Adrenal gland (tissue), 12 donors: ENCODE data around the gene FADS2. TPM values are rescaled to one million over a fixed set of nuclear protein-coding genes. Genes with fewer than 3 reads are reported as not detected.

ENCODE experiments used
- DNase-seq, 7 donors: peaks; one replicate each; pipeline ENCODE4 v3.0.0-alpha.2; 2019 to 2020
- H3K27ac ChIP-seq, 5 donors: fragments of 200-600 bp; sonication (generic) in 4 of 5; 1 replicate in 3 of 5; 2 replicates in 2 of 5; pipeline versions ENCODE4 v1.5.1 to v1.8.0; 2016 to 2020; ENCODE audit warnings: mild to moderate bottlenecking in 1 of 5
- H3K27me3 ChIP-seq: fragments of 200-600 bp; 2 replicates; pipeline ENCODE4 v1.8.0; 2021
- H3K36me3 ChIP-seq, 2 donors: fragments of 200-600 bp; replicated peaks in 1 of 2; 1 replicate in 1 of 2; 2 replicates in 1 of 2; pipeline versions ENCODE4 v1.5.1 to v1.8.0; 2018 to 2022
- H3K4me1 ChIP-seq, 2 donors: fragments of 200-600 bp; replicated peaks in 1 of 2; 1 replicate in 1 of 2; 2 replicates in 1 of 2; pipeline versions ENCODE4 v1.5.1 to v1.8.0; 2018 to 2021
- H3K4me3 ChIP-seq, 4 donors: fragments of 200-600 bp; sonication (generic) in 3 of 4; one replicate each; pipeline ENCODE4 v1.5.1; 2016 to 2018
- H3K9me3 ChIP-seq, 3 donors: fragments of 200-600 bp; sonication (generic) in 1 of 3; replicated peaks in 1 of 3; 1 replicate in 2 of 3; 2 replicates in 1 of 3; pipeline versions ENCODE4 v1.5.1 to v1.8.0; 2016 to 2021
- CTCF ChIP-seq, 6 experiments: fragments of 450-650 bp in 4 of 6; fragments of 200-600 bp in 2 of 6; sonication (generic) in 1 of 6; IDR thresholded peaks; 1 replicate in 5 of 6; 2 replicates in 1 of 6; pipeline versions ENCODE4 v1.5.1 to v1.8.0; 2016 to 2021; ENCODE audit warnings: antibody characterized with exemption in 6 of 6, mild to moderate bottlenecking in 2 of 6, moderate library complexity in 1 of 6
- POLR2A ChIP-seq, 2 donors: fragments of 450-650 bp; IDR thresholded peaks; one replicate each; pipeline ENCODE4 v1.6.1; 2017; ENCODE audit warnings: antibody characterized with exemption in 2 of 2, mild to moderate bottlenecking in 2 of 2, moderate library complexity in 1 of 2
- WGBS, 4 donors: extraction: QIAGEN DNeasy Blood & Tissue Kit in 2 of 4; methylation state at CpG; one replicate each; pipeline versions ENCODE4 v1.1.5 to v1.1.7; 2013 to 2017; 5-methylcytosine and 5-hydroxymethylcytosine counted together
- intact Hi-C, 2 donors: fragments of 100-400 bp; cut with DNase I; formaldehyde crosslinking; loops; one replicate each; pipeline versions ENCODE4 v1.14.1 to v1.15.0; 2022 to 2023
- polyA plus RNA-seq, 3 donors: library from polyadenylated mRNA; stranded (reverse); fragments of 200-250 nt in 2 of 3; fragments of 350-450 nt in 1 of 3; fragmentation: Illumina TruSeq in 1 of 3; extraction: RNeasy Lipid Tissue Mini Kit (QIAGEN cat#74804) in 1 of 3; gene quantifications; one replicate each; pipeline ENCODE4 v1.2.3, GENCODE V29; 2013 to 2014
- total RNA-seq, 9 donors: library from RNA; depleted of rRNA in 4 of 9; stranded (reverse); fragments of >200 nt in 4 of 9; fragments of 120-200 nt in 1 of 9; fragmentation: NEBNext Ultra II Directional in 1 of 9; extraction: Animal tissue kit (Norgen Biotek cat#: 25700) in 1 of 9; gene quantifications; one replicate each; pipeline versions ENCODE4 v1.1.0 to v1.2.4, GENCODE V29; 2013 to 2023
- donor health status: healthy with polysubstance abuse.
- donor health status: Bipolar disorder and iron deficiency.
- donor health status: DM: yes; HTN: yes; CAD: no.
- donor health status: DM: no; HTN: no; CAD: no.
- donor health status: DM: no; HTN: no; CAD: no.
- donor health status: DM: yes; HTN: yes; CAD: no.

The FADS2 gene
- total and polyA plus RNA-seq, 12 donors, result 134 to 1,327 (median 488) TPM

DNA sequence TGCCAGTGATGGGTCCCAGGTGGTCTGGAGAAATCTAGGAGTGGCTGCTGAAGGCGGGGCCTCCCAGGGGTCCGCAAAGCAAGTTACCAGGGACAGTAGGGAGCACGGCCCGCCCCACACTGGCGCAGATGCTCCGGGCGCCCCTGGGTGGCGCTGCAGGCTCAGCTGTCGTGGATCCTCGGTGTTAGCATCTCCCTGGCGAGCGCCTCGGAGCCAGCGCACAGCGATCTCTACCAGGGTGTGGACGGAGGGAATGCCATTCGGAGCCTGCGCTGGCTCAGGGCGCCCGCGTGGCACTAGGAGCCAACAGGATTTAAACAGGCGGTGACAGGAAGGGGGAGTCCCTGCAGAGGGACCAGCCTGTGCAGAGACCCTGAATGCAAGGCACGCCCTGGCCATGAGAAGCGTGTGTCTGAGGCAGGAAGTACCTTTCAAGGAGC lies 43.1 kb downstream of the FADS2 start:
- WGBS, 4 donors, result 1 to 10% (median 4%) methylated on average over 6 to 24 of the region's 24 CpGs
- no peak overlapping the region for H3K4me3 ChIP-seq
- TF ChIP-seq POLR2A (IDR thresholded peaks at IDR 0.05) (peak in 1 of 2 donors; percentile 39), CTCF (IDR thresholded peaks at IDR 0.05) (peak; percentile 92 to 98 (median 95))
- peaks cover 6 to 7% of the 10 kb centered on the region in 2 donors for H3K4me1 ChIP-seq
- H3K36me3 ChIP-seq, result peaks cover 0 to 1% of the 10 kb centered on the region in 2 donors
- H3K9me3 ChIP-seq, result no peaks in the 10 kb centered on the region
- intact Hi-C loops, result no loop called here
- peak overlapping the region in 3 of 5 donors; percentile 26 to 52 (median 50) for H3K27ac ChIP-seq
- DNase-seq, result peak; percentile 82 to 91 (median 88)
- H3K27me3 ChIP-seq, result no peaks in the 10 kb centered on the region

- WGBS, 4 donors, result 90 to 100% (median 93%) methylated on average over 2 to 20 of the region's 20 CpGs
- Histone ChIP-seq H3K4me3 (no peak overlapping the region), H3K27ac (no peak overlapping the region), H3K9me3 (no peaks in the 10 kb centered on the region), H3K27me3 (no peaks in the 10 kb centered on the region), H3K4me1 (peaks cover 6 to 7% of the 10 kb centered on the region in 2 donors), H3K36me3 (no peaks in the 10 kb centered on the region)
- TF ChIP-seq CTCF (IDR thresholded peaks at IDR 0.05), result no peak
- no peak for TF ChIP-seq POLR2A (IDR thresholded peaks at IDR 0.05)
- no peak for DNase-seq
- intact Hi-C loops, result no loop called here
These were observed 45.0 kb downstream of the FADS2 start for GRCh38 chr11:61872935-61873565.

GRCh38 chr11:61873588-61874376 lies 45.7 kb downstream of the FADS2 start:
- no peaks in the 10 kb centered on the region for H3K27me3 ChIP-seq
- no peaks in the 10 kb centered on the region for H3K9me3 ChIP-seq
- H3K36me3 ChIP-seq, result no peaks in the 10 kb centered on the region
- H3K4me3 ChIP-seq, result no peak overlapping the region
- intact Hi-C loops, result no loop called here
- TF ChIP-seq POLR2A (IDR thresholded peaks at IDR 0.05) (no peak), CTCF (IDR thresholded peaks at IDR 0.05) (no peak)
- H3K27ac ChIP-seq, result no peak overlapping the region
- H3K4me1 ChIP-seq, result peaks cover 6 to 7% of the 10 kb centered on the region in 2 donors
- WGBS, 4 donors, result 78 to 88% (median 87%) methylated on average over 9 to 16 of the region's 16 CpGs
- no peak for DNase-seq

DNA sequence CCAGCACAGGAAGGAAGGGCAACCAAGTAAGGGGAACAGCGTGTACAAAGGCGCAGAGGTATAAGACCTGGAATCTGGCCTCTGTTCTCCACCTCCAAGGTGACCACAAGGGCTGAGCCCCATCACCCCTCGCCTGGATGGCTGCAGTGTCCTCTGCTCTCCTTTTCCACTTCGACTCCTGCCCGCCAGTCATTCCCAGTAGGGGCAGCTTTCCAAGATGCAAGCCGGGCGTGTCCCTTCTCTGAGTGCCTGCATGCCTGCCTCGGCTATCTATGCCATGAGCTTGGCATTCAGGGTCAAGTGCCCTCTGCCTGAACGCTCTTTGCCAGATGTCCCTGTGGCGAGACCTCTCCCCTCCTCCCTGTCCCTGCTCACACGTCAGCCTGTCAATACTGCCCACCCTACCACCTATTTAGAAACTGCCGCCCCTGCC lies 46.3 kb downstream of the FADS2 start:
- Histone ChIP-seq H3K4me1 (peaks cover 6 to 7% of the 10 kb centered on the region in 2 donors), H3K9me3 (no peaks in the 10 kb centered on the region), H3K36me3 (no peaks in the 10 kb centered on the region), H3K4me3 (no peak overlapping the region), H3K27ac (no peak overlapping the region), H3K27me3 (no peaks in the 10 kb centered on the region)
- intact Hi-C loops, result no loop called here
- WGBS, 4 donors, result 77 to 88% (median 83%) methylated on average over 12 of the region's 12 CpGs
- DNase-seq, result no peak
- TF ChIP-seq CTCF (IDR thresholded peaks at IDR 0.05) (no peak), POLR2A (IDR thresholded peaks at IDR 0.05) (no peak)
